Muscle layer of duodenum (tissue), 2 donors: Measurements from ENCODE around the gene HEG1.
A peak's percentile ranks its signal among the peaks of the same experiment; 100 is the strongest.

Experiments used
- H3K27ac ChIP-seq: one replicate; pipeline ENCODE4 v1.7.0; 2013; ENCODE audit warnings: mild to moderate bottlenecking, low read length
- H3K27me3 ChIP-seq: one replicate; pipeline ENCODE4 v1.7.0; 2013; ENCODE audit warnings: low read depth, mild to moderate bottlenecking, control low read depth, low read length
- H3K36me3 ChIP-seq, 2 donors: one replicate each; pipeline ENCODE4 v1.7.0; 2013; ENCODE audit warnings: low read length in 2 of 2, control low read depth in 1 of 2, mild to moderate bottlenecking in 1 of 2; ENCODE audit not compliant: insufficient read depth in 2 of 2, control insufficient read depth in 1 of 2
- H3K4me1 ChIP-seq, 2 donors: one replicate each; pipeline ENCODE4 v1.7.0; 2013; ENCODE audit warnings: low read length in 2 of 2, mild to moderate bottlenecking in 2 of 2, control low read depth in 1 of 2, moderate library complexity in 1 of 2; ENCODE audit not compliant: insufficient read depth in 2 of 2, control insufficient read depth in 1 of 2
- H3K4me3 ChIP-seq, 2 donors: one replicate each; pipeline ENCODE4 v1.7.0; 2013; ENCODE audit warnings: low read length in 2 of 2, low read depth in 1 of 2, mild to moderate bottlenecking in 1 of 2
- H3K9me3 ChIP-seq, 2 donors: one replicate each; pipeline ENCODE4 v1.7.0; 2013; ENCODE audit warnings: low read length in 2 of 2, control low read depth in 1 of 2, mild to moderate bottlenecking in 1 of 2; ENCODE audit not compliant: control insufficient read depth in 1 of 2
- donor health status: healthy.

Gene HEG1

GRCh38 chr3:125043599-125044151 is 12.1 kb downstream of the HEG1 start:
- no peaks in the 10 kb centered on the region for H3K36me3 ChIP-seq
- peaks cover 27 to 65% of the 10 kb centered on the region in 2 donors for H3K4me1 ChIP-seq
- H3K27me3 ChIP-seq: no peaks in the 10 kb centered on the region
- peak overlapping the region; percentile 78 for H3K27ac ChIP-seq
- H3K9me3 ChIP-seq: no peaks in the 10 kb centered on the region
- peak overlapping the region; percentile 14 to 34 for H3K4me3 ChIP-seq

- H3K27me3 ChIP-seq: no peaks in the 10 kb centered on the region
- H3K4me3 ChIP-seq: peak overlapping the region; percentile 14 to 34
- no peaks in the 10 kb centered on the region for H3K9me3 ChIP-seq
- H3K27ac ChIP-seq: peak overlapping the region; percentile 78
- H3K4me1 ChIP-seq: peaks cover 27 to 65% of the 10 kb centered on the region in 2 donors
- no peaks in the 10 kb centered on the region for H3K36me3 ChIP-seq
These were observed 12.9 kb downstream of the HEG1 start for GRCh38 chr3:125042725-125043406.

GRCh38 chr3:125039131-125040100 is 16.4 kb downstream of the HEG1 start:
- peaks cover 14 to 40% of the 10 kb centered on the region in 2 donors for H3K4me1 ChIP-seq
- no peaks in the 10 kb centered on the region for H3K9me3 ChIP-seq

GRCh38 chr3:125037498-125038150 is 18.2 kb downstream of the HEG1 start:
- Histone ChIP-seq H3K4me1 (peaks cover 0 to 28% of the 10 kb centered on the region in 2 donors), H3K9me3 (no peaks in the 10 kb centered on the region), H3K27me3 (no peaks in the 10 kb centered on the region), H3K27ac (no peak overlapping the region), H3K36me3 (no peaks in the 10 kb centered on the region), H3K4me3 (no peak overlapping the region)

More at GRCh38 chr3:125039131-125040100, 16.4 kb downstream of the HEG1 start:
- H3K4me3 ChIP-seq: no peak overlapping the region
- no peaks in the 10 kb centered on the region for H3K36me3 ChIP-seq
- H3K27ac ChIP-seq: peak overlapping the region; percentile 35
- H3K27me3 ChIP-seq: no peaks in the 10 kb centered on the region

- H3K9me3 ChIP-seq: no peaks in the 10 kb centered on the region
These were observed 20.6 kb downstream of the HEG1 start for GRCh38 chr3:125035217-125035616.

GRCh38 chr3:125033616-125034015 is 22.2 kb downstream of the HEG1 start:
- Histone ChIP-seq H3K4me3 (no peak overlapping the region), H3K27ac (no peak overlapping the region), H3K4me1 (peaks cover 0 to 19% of the 10 kb centered on the region in 2 donors), H3K27me3 (no peaks in the 10 kb centered on the region), H3K9me3 (no peaks in the 10 kb centered on the region), H3K36me3 (peaks cover 7 to 8% of the 10 kb centered on the region in 2 donors)

More at GRCh38 chr3:125035217-125035616, 20.6 kb downstream of the HEG1 start:
- no peaks in the 10 kb centered on the region for H3K36me3 ChIP-seq
- no peaks in the 10 kb centered on the region for H3K27me3 ChIP-seq
- no peak overlapping the region for H3K4me3 ChIP-seq
- H3K27ac ChIP-seq: no peak overlapping the region
- H3K4me1 ChIP-seq: peaks cover 0 to 24% of the 10 kb centered on the region in 2 donors

- Histone ChIP-seq H3K27ac (no peak overlapping the region), H3K9me3 (no peaks in the 10 kb centered on the region)
These were observed 22.7 kb downstream of the HEG1 start for GRCh38 chr3:125033135-125033534.

GRCh38 chr3:125032683-125033082 is 23.1 kb downstream of the HEG1 start:
- Histone ChIP-seq H3K4me1 (peaks cover 0 to 10% of the 10 kb centered on the region in 2 donors), H3K27me3 (no peaks in the 10 kb centered on the region), H3K27ac (no peak overlapping the region), H3K4me3 (no peak overlapping the region), H3K36me3 (peaks cover 15 to 17% of the 10 kb centered on the region in 2 donors), H3K9me3 (no peaks in the 10 kb centered on the region)

More at GRCh38 chr3:125033135-125033534, 22.7 kb downstream of the HEG1 start:
- peaks cover 0 to 15% of the 10 kb centered on the region in 2 donors for H3K4me1 ChIP-seq
- H3K36me3 ChIP-seq: peaks cover 11 to 13% of the 10 kb centered on the region in 2 donors
- no peak overlapping the region for H3K4me3 ChIP-seq
- H3K27me3 ChIP-seq: no peaks in the 10 kb centered on the region

- H3K27me3 ChIP-seq: no peaks in the 10 kb centered on the region
- no peak overlapping the region for H3K4me3 ChIP-seq
- H3K4me1 ChIP-seq: peaks cover 0 to 9% of the 10 kb centered on the region in 2 donors
- H3K9me3 ChIP-seq: no peaks in the 10 kb centered on the region
- peaks cover 16 to 22% of the 10 kb centered on the region in 2 donors for H3K36me3 ChIP-seq
- no peak overlapping the region for H3K27ac ChIP-seq
These were observed 23.6 kb downstream of the HEG1 start for GRCh38 chr3:125032100-125032643.

GRCh38 chr3:125031544-125031943 is 24.3 kb downstream of the HEG1 start:
- Histone ChIP-seq H3K36me3 (peaks cover 22 to 28% of the 10 kb centered on the region in 2 donors), H3K27ac (no peak overlapping the region), H3K4me1 (peaks cover 0 to 9% of the 10 kb centered on the region in 2 donors), H3K27me3 (no peaks in the 10 kb centered on the region), H3K4me3 (no peak overlapping the region), H3K9me3 (no peaks in the 10 kb centered on the region)
